Mucosa of rectum (tissue), 2 donors: ENCODE measurements around the gene DPP10.

Source experiments
- H3K27ac ChIP-seq, 2 donors: one replicate each; pipeline ENCODE4 v1.7.0; 2013; ENCODE audit warnings: inconsistent platforms in 2 of 2, low read depth in 2 of 2, low read length in 2 of 2
- H3K27me3 ChIP-seq, 2 donors: one replicate each; pipeline ENCODE4 v1.7.0; 2013; ENCODE audit warnings: low read length in 2 of 2; ENCODE audit not compliant: control insufficient read depth in 2 of 2, insufficient read depth in 2 of 2
- H3K36me3 ChIP-seq, 2 donors: one replicate each; pipeline ENCODE4 v1.7.0; 2013; ENCODE audit warnings: low read length in 2 of 2; ENCODE audit not compliant: control insufficient read depth in 2 of 2, insufficient read depth in 2 of 2
- H3K4me1 ChIP-seq, 2 donors: one replicate each; pipeline ENCODE4 v1.7.0; 2013; ENCODE audit warnings: low read length in 2 of 2, mild to moderate bottlenecking in 1 of 2; ENCODE audit not compliant: control insufficient read depth in 2 of 2, insufficient read depth in 2 of 2
- H3K4me3 ChIP-seq, 2 donors: one replicate each; pipeline ENCODE4 v1.7.0; 2013; ENCODE audit warnings: low read length in 2 of 2
- H3K9ac ChIP-seq, 2 donors: one replicate each; pipeline ENCODE4 v1.7.0; 2013; ENCODE audit warnings: low read length in 2 of 2, low read depth in 1 of 2, mild to moderate bottlenecking in 1 of 2
- H3K9me3 ChIP-seq, 2 donors: one replicate each; pipeline ENCODE4 v1.7.0; 2013; ENCODE audit warnings: low read length in 2 of 2; ENCODE audit not compliant: control insufficient read depth in 2 of 2
- donor health status: healthy.
- donor health status: Normal muscosa, but diverticular disease.

Gene DPP10

DNA sequence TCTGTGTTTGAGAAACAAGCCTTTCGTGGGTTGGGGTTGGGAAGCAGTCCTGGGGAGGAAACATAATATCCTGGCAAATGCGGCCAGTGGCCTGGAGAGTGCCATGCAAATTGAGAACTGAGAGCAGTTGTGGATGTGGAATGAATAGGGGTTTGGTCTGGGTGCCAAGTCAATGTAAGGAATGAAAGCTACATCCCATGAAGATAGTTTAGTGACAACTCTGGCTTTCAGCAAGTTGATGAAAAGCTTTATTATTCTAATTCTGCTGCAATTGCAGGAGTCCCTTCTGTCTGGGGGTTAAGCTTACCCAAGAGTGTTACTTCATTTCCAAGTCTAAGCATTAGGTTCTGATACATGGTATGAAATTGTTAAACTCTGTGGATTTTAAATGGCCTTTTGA is 771.6 kb downstream of the DPP10 start:
- no peaks in the 10 kb centered on the region for H3K4me1 ChIP-seq
- no peaks in the 10 kb centered on the region for H3K36me3 ChIP-seq
- H3K9ac ChIP-seq = no peak overlapping the region
- no peaks in the 10 kb centered on the region for H3K9me3 ChIP-seq
- no peaks in the 10 kb centered on the region for H3K27me3 ChIP-seq
- H3K27ac ChIP-seq = no peak overlapping the region
- H3K4me3 ChIP-seq = no peak overlapping the region

DNA sequence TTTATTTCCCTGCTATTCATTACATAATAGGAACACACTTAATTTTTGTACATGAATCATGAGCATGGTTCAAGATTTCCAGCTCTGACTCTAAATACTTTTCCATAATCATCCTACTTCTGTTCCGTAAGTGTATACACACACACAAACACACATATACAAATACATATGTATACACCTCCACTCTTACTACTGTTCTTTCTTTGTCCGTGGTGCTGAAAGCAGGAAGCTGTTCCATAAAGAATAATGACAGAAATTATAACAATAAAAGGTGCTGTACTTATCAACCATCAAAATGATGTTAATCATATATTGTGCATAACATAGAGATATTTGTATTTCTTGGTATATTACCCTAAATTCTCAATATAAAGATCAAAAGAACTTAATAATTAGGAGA is 776.9 kb downstream of the DPP10 start:
- no peaks in the 10 kb centered on the region for H3K4me1 ChIP-seq
- no peak overlapping the region for H3K27ac ChIP-seq
- no peak overlapping the region for H3K4me3 ChIP-seq
- H3K9me3 ChIP-seq = no peaks in the 10 kb centered on the region
- H3K9ac ChIP-seq = no peak overlapping the region
- no peaks in the 10 kb centered on the region for H3K27me3 ChIP-seq
- no peaks in the 10 kb centered on the region for H3K36me3 ChIP-seq

GRCh38 chr2:115234186-115234585 is 791.7 kb downstream of the DPP10 start:
- Histone ChIP-seq H3K36me3 (no peaks in the 10 kb centered on the region), H3K9me3 (no peaks in the 10 kb centered on the region), H3K9ac (no peak overlapping the region), H3K27me3 (no peaks in the 10 kb centered on the region), H3K4me1 (no peaks in the 10 kb centered on the region), H3K27ac (no peak overlapping the region), H3K4me3 (no peak overlapping the region)

DNA sequence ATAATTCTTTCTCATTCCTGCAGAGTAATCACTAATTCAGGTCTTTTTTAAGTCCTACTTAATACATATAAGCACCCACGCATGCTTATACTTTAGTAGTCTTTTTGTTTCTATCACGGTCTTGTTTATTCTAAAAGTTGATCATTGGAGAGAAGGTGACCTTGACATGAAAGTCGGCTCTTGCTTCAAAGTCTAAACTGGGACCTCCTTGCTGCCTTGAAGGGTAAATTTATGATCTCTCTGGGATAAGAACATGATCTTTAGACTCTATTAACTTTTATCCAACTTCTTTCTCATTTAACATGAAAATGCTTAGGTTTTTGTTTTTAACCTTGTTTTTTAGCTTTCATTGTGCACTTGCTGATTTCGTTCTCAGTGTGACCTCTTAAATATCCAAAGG is 792.3 kb downstream of the DPP10 start:
- H3K27ac ChIP-seq = no peak overlapping the region
- no peaks in the 10 kb centered on the region for H3K9me3 ChIP-seq
- no peaks in the 10 kb centered on the region for H3K4me1 ChIP-seq
- no peak overlapping the region for H3K4me3 ChIP-seq
- no peaks in the 10 kb centered on the region for H3K27me3 ChIP-seq
- no peaks in the 10 kb centered on the region for H3K36me3 ChIP-seq
- H3K9ac ChIP-seq = no peak overlapping the region

DNA sequence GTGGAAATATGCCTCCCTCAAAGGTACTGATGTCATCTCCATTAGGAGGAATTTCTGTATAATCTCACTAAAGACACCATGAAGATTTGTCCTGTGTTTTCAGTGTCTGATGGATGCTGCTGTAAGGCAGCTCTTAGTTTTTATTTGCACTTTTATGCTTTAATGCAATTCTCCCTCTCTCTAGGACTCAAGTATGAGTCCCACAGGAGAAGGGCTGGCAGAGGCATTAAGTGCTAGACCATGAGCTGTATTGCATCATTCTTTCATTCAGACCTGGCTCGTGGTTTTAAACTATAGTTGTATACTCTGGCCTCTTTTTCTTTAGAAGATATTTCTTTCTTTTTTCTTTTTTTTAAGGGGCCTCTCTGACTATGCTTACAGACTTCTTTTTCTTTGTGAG is 805.6 kb downstream of the DPP10 start:
- Histone ChIP-seq H3K9ac (no peak overlapping the region), H3K4me1 (no peaks in the 10 kb centered on the region), H3K4me3 (no peak overlapping the region), H3K36me3 (no peaks in the 10 kb centered on the region), H3K9me3 (no peaks in the 10 kb centered on the region), H3K27ac (no peak overlapping the region), H3K27me3 (no peaks in the 10 kb centered on the region)

GRCh38 chr2:115277366-115277765 is 834.9 kb downstream of the DPP10 start:
- Histone ChIP-seq H3K27ac (no peak overlapping the region), H3K9me3 (no peaks in the 10 kb centered on the region), H3K4me1 (peaks cover 0 to 2% of the 10 kb centered on the region in 2 donors), H3K4me3 (no peak overlapping the region), H3K27me3 (no peaks in the 10 kb centered on the region), H3K36me3 (no peaks in the 10 kb centered on the region), H3K9ac (no peak overlapping the region)

GRCh38 chr2:115285416-115285815 is 843.0 kb downstream of the DPP10 start:
- no peaks in the 10 kb centered on the region for H3K4me1 ChIP-seq

DNA sequence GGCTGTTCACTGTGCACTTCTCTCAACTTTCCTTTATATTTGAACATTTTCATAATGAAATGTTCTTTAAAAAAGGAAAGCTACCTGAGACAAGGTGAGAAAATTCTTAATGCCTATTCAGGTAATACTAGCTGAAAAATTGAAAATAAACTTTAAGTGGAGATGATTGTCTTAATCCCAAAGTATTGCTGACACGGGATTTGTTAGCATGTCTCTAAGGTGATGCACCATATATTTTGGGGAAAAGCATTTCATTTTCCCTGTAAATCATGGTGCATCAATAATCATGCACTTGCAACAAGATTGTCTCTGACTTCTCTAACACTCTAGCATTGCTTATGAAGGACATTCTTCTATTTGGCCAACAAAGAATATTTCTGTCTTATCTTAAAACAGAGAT is 848.0 kb downstream of the DPP10 start:
- Histone ChIP-seq H3K27ac (no peak overlapping the region), H3K4me3 (no peak overlapping the region), H3K4me1 (no peaks in the 10 kb centered on the region), H3K9ac (no peak overlapping the region), H3K9me3 (no peaks in the 10 kb centered on the region), H3K27me3 (no peaks in the 10 kb centered on the region), H3K36me3 (no peaks in the 10 kb centered on the region)

More at GRCh38 chr2:115285416-115285815, 843.0 kb downstream of the DPP10 start:
- no peaks in the 10 kb centered on the region for H3K9me3 ChIP-seq
- H3K9ac ChIP-seq = no peak overlapping the region
- H3K4me3 ChIP-seq = no peak overlapping the region
- H3K27ac ChIP-seq = no peak overlapping the region
- no peaks in the 10 kb centered on the region for H3K27me3 ChIP-seq
- H3K36me3 ChIP-seq = no peaks in the 10 kb centered on the region

GRCh38 chr2:115292742-115293141 is 850.3 kb downstream of the DPP10 start:
- Histone ChIP-seq H3K36me3 (no peaks in the 10 kb centered on the region), H3K27me3 (no peaks in the 10 kb centered on the region), H3K4me3 (no peak overlapping the region), H3K4me1 (no peaks in the 10 kb centered on the region), H3K9ac (no peak overlapping the region), H3K9me3 (no peaks in the 10 kb centered on the region), H3K27ac (no peak overlapping the region)

DNA sequence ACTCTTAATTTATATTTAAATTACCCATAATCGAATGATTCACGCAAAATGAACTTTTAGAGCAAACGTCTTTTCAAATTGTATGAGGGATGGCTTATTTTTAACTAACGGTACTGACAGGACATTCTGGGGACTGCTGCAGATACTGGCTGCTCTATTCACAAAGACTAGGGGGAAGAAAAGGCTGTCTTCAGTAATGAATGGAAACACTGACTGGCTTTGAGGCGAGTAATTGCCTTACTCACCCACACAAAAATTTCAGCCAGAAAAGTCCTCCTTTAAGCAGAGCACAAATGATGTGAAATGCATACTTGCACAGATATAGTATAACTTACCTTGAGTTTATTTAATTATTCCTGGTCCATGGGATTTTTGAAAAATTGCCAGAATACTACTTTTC is 852.6 kb downstream of the DPP10 start:
- Histone ChIP-seq H3K4me1 (no peaks in the 10 kb centered on the region), H3K27ac (no peak overlapping the region), H3K27me3 (no peaks in the 10 kb centered on the region), H3K36me3 (no peaks in the 10 kb centered on the region), H3K4me3 (no peak overlapping the region), H3K9me3 (no peaks in the 10 kb centered on the region), H3K9ac (no peak overlapping the region)

DNA sequence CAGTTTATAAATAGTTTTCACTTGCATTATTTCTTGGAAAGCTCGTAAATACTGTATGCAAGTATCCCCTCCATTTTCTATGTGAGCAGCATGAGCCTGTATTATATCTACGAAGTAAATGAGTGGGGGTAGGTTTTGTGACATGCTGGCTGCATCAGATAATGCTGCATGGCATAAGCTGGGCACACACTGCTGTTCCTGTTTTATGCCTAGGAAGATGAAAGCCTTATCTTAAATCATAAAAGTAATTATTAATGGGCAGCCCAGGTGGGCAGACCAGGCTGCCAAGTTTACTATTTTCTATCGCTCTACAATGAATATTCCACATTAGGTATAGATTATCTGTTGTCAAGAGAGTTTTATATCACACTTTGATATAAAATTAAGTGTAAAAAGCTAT is 854.6 kb downstream of the DPP10 start:
- Histone ChIP-seq H3K4me1 (no peaks in the 10 kb centered on the region), H3K36me3 (no peaks in the 10 kb centered on the region), H3K9me3 (no peaks in the 10 kb centered on the region), H3K9ac (no peak overlapping the region), H3K27ac (no peak overlapping the region), H3K27me3 (no peaks in the 10 kb centered on the region), H3K4me3 (no peak overlapping the region)
